Measurements from ENCODE around the gene PCDHGA6. TPM values are rescaled to one million over a fixed set of nuclear protein-coding genes. Genes with fewer than 3 reads are reported as not detected.
"Not testable (repeated sequence)": the region's sequence is repeated elsewhere in the genome, so short reads cannot be mapped to it uniquely, and the experiment has no call there.

Gene PCDHGA6
- polyA plus RNA-seq, 3 donors from 2014 or later: not detected

DNA sequence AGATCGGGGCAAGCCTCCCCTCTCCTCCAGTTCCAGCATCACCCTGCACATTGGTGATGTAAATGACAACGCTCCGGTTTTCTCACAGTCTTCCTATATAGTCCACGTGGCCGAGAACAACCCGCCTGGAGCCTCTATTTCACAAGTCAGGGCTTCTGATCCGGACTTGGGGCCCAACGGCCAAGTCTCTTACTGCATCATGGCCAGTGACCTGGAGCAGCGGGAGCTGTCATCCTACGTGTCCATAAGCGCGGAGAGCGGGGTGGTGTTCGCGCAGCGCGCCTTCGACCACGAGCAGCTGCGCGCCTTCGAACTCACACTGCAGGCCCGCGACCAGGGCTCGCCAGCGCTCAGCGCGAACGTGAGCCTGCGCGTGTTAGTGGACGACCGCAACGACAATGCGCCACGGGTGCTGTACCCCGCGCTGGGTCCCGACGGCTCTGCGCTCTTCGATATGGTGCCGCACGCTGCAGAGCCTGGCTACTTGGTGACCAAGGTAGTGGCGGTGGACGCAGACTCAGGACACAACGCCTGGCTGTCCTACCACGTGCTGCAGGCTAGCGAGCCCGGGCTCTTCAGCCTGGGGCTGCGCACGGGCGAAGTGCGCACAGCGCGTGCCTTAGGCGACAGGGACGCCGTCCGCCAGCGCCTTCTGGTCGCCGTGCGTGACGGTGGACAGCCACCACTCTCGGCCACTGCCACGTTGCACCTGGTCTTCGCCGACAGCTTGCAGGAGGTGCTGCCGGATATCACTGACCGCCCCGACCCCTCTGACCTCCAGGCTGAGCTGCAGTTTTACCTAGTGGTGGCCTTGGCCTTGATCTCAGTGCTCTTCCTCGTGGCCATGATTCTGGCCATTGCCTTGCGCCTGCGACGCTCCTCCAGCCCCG is 15.7 kb downstream of the PCDHGA6 start:
- peaks cover 8 to 12% (median 8%) of the 10 kb centered on the region in 3 donors for H3K36me3 Mint-ChIP-seq
- H3K27ac Mint-ChIP-seq: peak overlapping the region in 1 of 6 donors; percentile 76
- peaks cover 25 to 48% (median 37%) of the 10 kb centered on the region in 3 donors for H3K27me3 Mint-ChIP-seq (ENCODE audit: low read depth in 3 of 3)
- peaks cover 5% of the 10 kb centered on the region in 2 donors for H3K4me1 Mint-ChIP-seq
- H3K4me3 Mint-ChIP-seq: no peak overlapping the region
- H3K9me3 Mint-ChIP-seq: peaks cover 15 to 61% (median 27%) of the 10 kb centered on the region in 6 donors
- DNase-seq: no peak

DNA sequence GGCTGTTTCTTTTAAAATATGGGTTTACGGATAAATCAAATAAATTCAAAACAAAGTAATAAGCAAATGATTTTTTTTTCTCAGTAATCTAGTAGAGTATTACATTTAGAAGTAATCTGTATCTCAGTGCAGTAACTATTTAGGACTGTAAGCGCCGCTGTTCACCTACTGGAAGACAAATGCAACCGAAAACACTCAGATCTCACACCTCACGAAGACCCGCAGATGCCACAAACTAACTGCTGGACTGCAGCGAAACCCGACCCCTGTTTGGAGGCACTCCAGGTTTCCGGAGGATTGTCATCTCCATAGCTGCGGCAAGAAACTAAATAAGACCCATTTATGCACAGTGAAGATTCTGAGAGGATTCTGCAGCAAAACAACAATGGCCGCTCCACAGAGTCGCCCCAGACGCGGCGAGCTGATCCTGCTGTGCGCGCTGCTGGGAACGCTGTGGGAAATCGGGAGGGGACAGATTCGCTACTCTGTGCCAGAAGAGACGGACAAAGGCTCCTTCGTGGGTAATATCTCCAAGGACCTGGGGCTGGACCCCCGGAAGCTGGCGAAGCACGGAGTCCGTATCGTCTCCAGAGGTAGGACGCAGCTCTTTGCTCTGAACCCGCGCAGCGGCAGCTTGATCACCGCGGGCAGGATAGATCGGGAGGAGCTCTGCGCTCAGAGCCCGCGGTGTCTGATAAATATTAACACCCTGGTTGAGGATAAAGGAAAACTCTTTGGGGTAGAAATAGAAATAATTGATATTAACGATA is 18.9 kb downstream of the PCDHGA6 start, which contains the start of gene PCDHGA8:
TSS of gene PCDHGA8 (plus strand) at position 205 of the 770 bp plus-strand sequence. CDS start at position 386, 181 bp downstream.
- peaks cover 5% of the 10 kb centered on the region in 2 donors for H3K4me1 Mint-ChIP-seq
- H3K27ac Mint-ChIP-seq: peak within 1 kb of the TSS in 1 of 6 donors; percentile 37
- peaks cover 8 to 11% (median 8%) of the 10 kb centered on the region in 3 donors for H3K36me3 Mint-ChIP-seq
- H3K27me3 Mint-ChIP-seq (ENCODE audit: low read depth in 3 of 3): peaks cover 26 to 61% (median 43%) of the 10 kb centered on the region in 3 donors
- peaks cover 12 to 46% (median 22%) of the 10 kb centered on the region in 6 donors for H3K9me3 Mint-ChIP-seq
- peak in 2 of 3 donors; percentile 10 to 39 for DNase-seq
- peak within 1 kb of the TSS in 4 of 5 donors; percentile 29 to 79 (median 60) for H3K4me3 Mint-ChIP-seq

DNA sequence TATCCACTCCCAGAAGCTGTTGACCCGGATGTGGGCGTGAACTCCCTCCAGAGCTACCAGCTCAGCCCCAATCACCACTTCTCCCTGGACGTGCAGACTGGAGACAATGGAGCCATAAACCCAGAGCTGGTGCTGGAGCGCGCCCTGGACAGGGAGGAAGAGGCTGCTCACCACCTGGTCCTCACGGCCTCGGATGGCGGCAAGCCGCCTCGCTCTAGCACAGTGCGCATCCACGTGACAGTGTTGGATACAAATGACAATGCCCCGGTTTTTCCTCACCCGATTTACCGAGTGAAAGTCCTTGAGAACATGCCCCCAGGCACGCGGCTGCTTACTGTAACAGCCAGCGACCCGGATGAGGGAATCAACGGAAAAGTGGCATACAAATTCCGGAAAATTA is 19.6 kb downstream of the PCDHGA6 start:
- DNase-seq: no peak
- Mint-ChIP-seq H3K4me1 (peaks cover 4 to 5% of the 10 kb centered on the region in 2 donors), H3K36me3 (peaks cover 7 to 11% (median 8%) of the 10 kb centered on the region in 3 donors), H3K27me3 (ENCODE audit: low read depth in 3 of 3) (peaks cover 26 to 60% (median 43%) of the 10 kb centered on the region in 3 donors), H3K27ac (no peak overlapping the region), H3K4me3 (no peak overlapping the region), H3K9me3 (peaks cover 11 to 44% (median 21%) of the 10 kb centered on the region in 6 donors)

DNA sequence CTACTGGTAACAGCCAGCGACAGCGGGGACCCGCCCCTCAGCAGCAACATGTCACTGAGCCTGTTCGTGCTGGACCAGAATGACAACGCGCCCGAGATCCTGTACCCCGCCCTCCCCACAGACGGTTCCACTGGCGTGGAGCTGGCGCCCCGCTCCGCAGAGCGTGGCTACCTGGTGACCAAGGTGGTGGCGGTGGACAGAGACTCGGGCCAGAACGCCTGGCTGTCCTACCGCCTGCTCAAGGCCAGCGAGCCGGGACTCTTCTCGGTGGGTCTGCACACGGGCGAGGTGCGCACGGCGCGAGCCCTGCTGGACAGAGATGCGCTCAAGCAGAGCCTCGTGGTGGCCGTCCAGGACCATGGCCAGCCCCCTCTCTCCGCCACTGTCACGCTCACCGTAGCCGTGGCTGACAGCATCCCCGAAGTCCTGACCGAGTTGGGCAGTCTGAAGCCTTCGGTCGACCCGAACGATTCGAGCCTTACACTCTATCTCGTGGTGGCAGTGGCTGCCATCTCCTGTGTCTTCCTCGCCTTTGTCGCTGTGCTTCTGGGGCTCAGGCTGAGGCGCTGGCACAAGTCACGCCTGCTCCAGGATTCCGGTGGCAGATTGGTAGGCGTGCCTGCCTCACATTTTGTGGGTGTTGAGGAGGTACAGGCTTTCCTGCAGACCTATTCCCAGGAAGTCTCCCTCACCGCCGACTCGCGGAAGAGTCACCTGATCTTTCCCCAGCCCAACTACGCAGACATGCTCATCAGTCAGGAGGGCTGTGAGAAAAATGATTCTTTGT is 20.9 kb downstream of the PCDHGA6 start:
- DNase-seq, H3K27ac Mint-ChIP-seq, H3K4me1 Mint-ChIP-seq, H3K36me3 Mint-ChIP-seq, H3K4me3 Mint-ChIP-seq: not testable (repeated sequence)
- H3K27me3 Mint-ChIP-seq (ENCODE audit: low read depth in 3 of 3): peaks cover 33 to 61% (median 52%) of the 10 kb centered on the region in 3 donors
- peaks cover 12 to 40% (median 18%) of the 10 kb centered on the region in 6 donors for H3K9me3 Mint-ChIP-seq

DNA sequence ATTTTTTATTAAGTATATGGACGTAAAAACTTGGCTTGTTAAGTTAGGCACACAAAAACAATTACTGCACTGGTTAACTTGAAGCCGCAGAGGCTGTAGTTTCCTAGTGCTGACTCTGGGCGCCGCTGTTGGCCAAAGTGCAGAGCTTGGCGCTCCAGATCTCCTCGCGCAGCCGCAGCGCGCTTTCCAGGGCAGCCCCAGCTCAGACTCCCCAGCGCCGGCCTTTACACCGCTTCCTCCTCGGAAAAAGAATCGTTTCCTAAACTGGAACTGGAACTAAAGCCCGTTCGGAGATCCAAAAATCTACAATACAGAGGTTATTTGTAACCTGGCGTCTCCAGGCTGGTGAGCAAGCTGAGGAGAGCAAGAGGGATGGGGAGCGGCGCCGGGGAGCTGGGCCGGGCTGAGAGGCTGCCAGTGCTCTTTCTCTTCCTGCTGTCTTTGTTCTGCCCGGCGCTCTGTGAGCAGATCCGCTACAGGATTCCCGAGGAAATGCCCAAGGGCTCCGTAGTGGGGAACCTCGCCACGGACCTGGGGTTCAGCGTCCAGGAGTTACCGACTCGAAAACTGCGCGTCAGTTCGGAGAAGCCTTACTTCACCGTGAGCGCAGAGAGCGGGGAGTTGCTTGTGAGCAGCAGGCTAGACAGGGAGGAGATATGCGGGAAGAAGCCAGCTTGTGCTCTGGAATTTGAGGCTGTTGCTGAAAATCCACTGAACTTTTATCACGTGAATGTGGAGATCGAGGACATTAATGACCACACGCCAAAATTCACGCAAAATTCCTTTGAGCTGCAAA is 24.3 kb downstream of the PCDHGA6 start, which contains the start of gene PCDHGB5:
TSS of gene PCDHGB5 (plus strand) at position 192 of the 796 bp plus-strand sequence. CDS start at position 373, 181 bp downstream.
- peaks cover 40 to 55% (median 48%) of the 10 kb centered on the region in 3 donors for H3K27me3 Mint-ChIP-seq (ENCODE audit: low read depth in 3 of 3)
- H3K36me3 Mint-ChIP-seq, H3K4me1 Mint-ChIP-seq, H3K27ac Mint-ChIP-seq: not testable (repeated sequence)
- peaks cover 7 to 32% (median 17%) of the 10 kb centered on the region in 6 donors for H3K9me3 Mint-ChIP-seq
- peak; percentile 23 to 56 (median 44) for DNase-seq
- peak within 1 kb of the TSS; percentile 46 to 77 (median 72) for H3K4me3 Mint-ChIP-seq

DNA sequence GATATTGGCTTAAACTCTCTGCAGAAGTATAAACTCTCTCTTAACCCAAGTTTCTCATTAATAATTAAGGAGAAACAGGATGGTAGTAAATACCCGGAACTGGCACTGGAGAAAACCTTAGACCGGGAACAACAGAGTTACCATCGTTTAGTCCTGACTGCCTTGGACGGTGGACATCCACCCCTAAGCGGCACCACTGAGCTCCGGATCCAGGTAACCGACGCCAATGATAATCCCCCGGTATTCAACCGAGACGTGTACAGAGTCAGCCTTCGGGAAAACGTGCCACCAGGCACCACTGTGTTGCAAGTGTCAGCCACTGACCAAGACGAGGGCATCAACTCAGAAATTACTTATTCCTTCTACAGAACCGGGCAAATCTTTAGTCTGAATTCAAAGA is 24.9 kb downstream of the PCDHGA6 start:
- H3K27me3 Mint-ChIP-seq (ENCODE audit: low read depth in 3 of 3): peaks cover 38 to 54% (median 48%) of the 10 kb centered on the region in 3 donors
- H3K36me3 Mint-ChIP-seq: peaks cover 6 to 8% (median 7%) of the 10 kb centered on the region in 3 donors
- DNase-seq: no peak
- no peak overlapping the region for H3K27ac Mint-ChIP-seq
- H3K4me1 Mint-ChIP-seq: peaks cover 3 to 7% of the 10 kb centered on the region in 2 donors
- H3K9me3 Mint-ChIP-seq: peaks cover 8 to 27% (median 16%) of the 10 kb centered on the region in 6 donors
- peak overlapping the region in 2 of 5 donors; percentile 32 to 57 for H3K4me3 Mint-ChIP-seq

DNA sequence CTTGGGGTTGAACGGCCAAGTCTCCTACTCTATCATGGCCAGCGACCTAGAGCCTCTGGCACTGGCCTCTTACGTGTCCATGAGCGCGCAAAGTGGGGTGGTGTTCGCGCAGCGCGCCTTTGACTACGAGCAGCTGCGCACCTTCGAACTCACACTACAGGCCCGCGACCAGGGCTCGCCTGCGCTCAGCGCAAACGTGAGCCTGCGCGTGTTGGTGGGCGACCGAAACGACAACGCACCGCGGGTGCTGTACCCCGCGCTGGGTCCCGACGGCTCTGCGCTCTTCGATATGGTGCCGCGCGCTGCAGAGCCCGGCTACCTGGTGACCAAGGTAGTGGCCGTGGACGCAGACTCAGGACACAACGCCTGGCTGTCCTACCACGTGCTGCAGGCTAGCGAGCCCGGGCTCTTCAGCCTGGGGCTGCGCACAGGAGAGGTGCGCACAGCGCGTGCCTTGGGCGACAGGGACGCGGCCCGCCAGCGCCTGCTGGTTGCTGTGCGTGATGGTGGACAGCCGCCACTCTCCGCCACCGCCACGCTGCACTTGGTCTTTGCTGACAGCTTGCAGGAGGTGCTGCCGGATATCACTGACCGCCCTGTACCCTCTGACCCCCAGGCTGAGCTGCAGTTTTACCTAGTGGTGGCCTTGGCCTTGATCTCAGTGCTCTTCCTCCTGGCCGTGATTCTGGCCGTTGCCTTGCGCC is 26.0 kb downstream of the PCDHGA6 start:
- H3K36me3 Mint-ChIP-seq: peaks cover 6 to 8% (median 7%) of the 10 kb centered on the region in 3 donors
- peak overlapping the region in 1 of 5 donors; percentile 57 for H3K4me3 Mint-ChIP-seq
- peaks cover 3 to 7% of the 10 kb centered on the region in 2 donors for H3K4me1 Mint-ChIP-seq
- peaks cover 10 to 27% (median 13%) of the 10 kb centered on the region in 6 donors for H3K9me3 Mint-ChIP-seq
- H3K27ac Mint-ChIP-seq: no peak overlapping the region
- no peak for DNase-seq
- peaks cover 39 to 56% (median 48%) of the 10 kb centered on the region in 3 donors for H3K27me3 Mint-ChIP-seq (ENCODE audit: low read depth in 3 of 3)

DNA sequence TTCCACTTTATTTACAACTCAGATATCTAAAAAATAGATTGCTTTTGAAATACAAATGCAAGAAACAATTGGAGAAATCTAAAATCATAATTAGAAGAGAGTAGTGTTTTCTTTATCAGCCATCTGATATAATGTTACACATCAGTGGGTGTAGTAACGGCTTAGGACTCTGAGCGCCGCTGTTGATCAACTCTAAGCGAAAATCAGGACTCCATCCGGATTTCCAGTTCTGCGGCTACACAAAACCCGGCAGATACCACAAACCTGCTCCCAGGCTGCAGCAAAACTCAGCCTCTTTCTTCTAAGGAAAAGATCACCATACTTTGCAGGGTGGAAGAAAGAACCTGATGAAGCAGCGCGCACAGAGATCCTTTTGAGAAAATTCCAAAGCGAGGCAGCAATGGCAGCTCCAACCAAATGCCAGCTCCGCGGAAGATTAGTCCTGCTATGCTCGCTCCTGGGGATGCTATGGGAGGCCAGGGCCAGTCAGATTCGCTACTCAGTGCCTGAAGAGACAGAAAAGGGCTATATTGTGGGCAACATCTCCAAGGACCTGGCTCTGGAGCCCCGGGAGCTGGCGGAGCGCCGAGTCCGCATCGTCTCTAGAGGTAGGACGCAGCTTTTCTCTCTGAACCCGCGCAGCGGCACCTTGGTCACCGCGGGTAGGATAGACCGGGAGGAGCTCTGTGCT is 29.0 kb downstream of the PCDHGA6 start, which contains the start of gene PCDHGA9:
TSS of gene PCDHGA9 (plus strand) at position 226 of the 691 bp plus-strand sequence. CDS start at position 401, 175 bp downstream.
- Mint-ChIP-seq H3K4me3 (peak within 1 kb of the TSS; percentile 68 to 85 (median 72)), H3K27ac (no peak within 1 kb of the TSS), H3K9me3 (peaks cover 9 to 26% (median 17%) of the 10 kb centered on the region in 6 donors), H3K36me3 (peaks cover 4 to 10% (median 7%) of the 10 kb centered on the region in 3 donors), H3K4me1 (peaks cover 7 to 13% of the 10 kb centered on the region in 2 donors), H3K27me3 (ENCODE audit: low read depth in 3 of 3) (peaks cover 40 to 44% (median 41%) of the 10 kb centered on the region in 3 donors)
- peak in 2 of 3 donors; percentile 18 to 30 for DNase-seq

DNA sequence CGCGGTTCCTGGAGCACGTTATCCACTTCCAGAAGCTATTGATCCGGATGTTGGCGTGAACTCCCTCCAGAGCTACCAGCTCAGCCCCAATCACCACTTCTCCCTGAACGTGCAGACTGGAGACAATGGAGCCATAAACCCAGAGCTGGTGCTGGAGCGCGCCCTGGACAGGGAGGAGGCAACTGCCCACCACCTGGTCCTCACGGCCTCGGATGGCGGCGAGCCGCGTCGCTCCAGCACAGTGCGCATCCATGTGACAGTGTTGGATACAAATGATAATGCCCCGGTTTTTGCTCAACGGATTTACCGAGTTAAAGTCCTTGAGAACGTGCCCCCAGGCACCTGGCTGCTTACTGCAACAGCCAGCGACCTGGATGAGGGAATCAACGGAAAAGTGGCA is 29.7 kb downstream of the PCDHGA6 start:
- no peak for DNase-seq
- Mint-ChIP-seq H3K27ac (no peak overlapping the region), H3K36me3 (peaks cover 4 to 10% (median 7%) of the 10 kb centered on the region in 3 donors), H3K9me3 (peaks cover 9 to 33% (median 21%) of the 10 kb centered on the region in 6 donors), H3K27me3 (ENCODE audit: low read depth in 3 of 3) (peaks cover 43 to 48% (median 45%) of the 10 kb centered on the region in 3 donors), H3K4me3 (peak overlapping the region in 2 of 5 donors; percentile 41 to 85), H3K4me1 (peaks cover 12 to 19% of the 10 kb centered on the region in 2 donors)

DNA sequence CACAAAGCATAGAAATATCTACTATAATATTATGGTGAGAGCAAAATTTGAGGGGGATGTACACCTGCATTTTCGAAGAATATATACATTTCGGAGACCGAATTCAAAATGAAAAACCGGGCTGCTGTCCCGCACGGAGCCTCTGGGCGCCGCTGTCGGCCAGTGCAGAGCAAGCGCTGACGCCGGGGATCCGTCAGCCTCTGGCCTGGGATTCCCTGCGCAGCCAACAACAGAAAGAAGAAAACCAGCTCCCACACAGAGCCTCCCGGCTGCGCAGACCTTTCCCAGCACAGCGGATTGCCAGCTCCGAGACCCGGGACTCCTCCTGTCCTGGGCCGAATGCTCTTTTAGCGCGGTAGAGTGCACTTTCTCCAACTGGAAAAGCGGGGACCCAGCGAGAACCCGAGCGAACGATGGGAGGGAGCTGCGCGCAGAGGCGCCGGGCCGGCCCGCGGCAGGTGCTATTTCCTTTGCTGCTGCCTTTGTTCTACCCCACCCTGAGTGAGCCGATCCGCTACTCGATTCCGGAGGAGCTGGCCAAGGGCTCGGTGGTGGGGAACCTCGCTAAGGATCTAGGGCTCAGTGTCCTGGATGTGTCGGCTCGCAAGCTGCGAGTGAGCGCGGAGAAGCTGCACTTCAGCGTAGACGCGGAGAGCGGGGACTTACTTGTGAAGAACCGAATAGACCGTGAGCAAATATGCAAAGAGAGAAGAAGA is 34.3 kb downstream of the PCDHGA6 start, which contains the start of gene PCDHGB6:
TSS of gene PCDHGB6 (plus strand) at position 232 of the 716 bp plus-strand sequence. CDS start at position 414, 182 bp downstream.
- H3K27me3 Mint-ChIP-seq (ENCODE audit: low read depth in 3 of 3): peaks cover 37 to 49% (median 40%) of the 10 kb centered on the region in 3 donors
- peak; percentile 27 to 59 (median 55) for DNase-seq
- peaks cover 4 to 13% (median 8%) of the 10 kb centered on the region in 3 donors for H3K36me3 Mint-ChIP-seq
- H3K4me1 Mint-ChIP-seq: peaks cover 28 to 41% of the 10 kb centered on the region in 2 donors
- peak within 1 kb of the TSS; percentile 68 to 90 (median 81) for H3K4me3 Mint-ChIP-seq
- H3K27ac Mint-ChIP-seq: peak within 1 kb of the TSS in 4 of 6 donors; percentile 75 to 84 (median 78)
- peaks cover 4 to 39% (median 26%) of the 10 kb centered on the region in 6 donors for H3K9me3 Mint-ChIP-seq
